NCI-H2196 treated with DMSO at 0.1 percent for 48 hours (cell line): ENCODE data around the gene PTPRN2.
"Not testable (repeated sequence)": the region's sequence is repeated elsewhere in the genome, so short reads cannot be mapped to it uniquely, and the experiment has no call there.

ENCODE experiments used
- DNase-seq: peaks from one replicate; lab custom pipeline; 2025; ENCODE audit not compliant: unreplicated experiment; lab: John Stamatoyannopoulos, UW

PTPRN2 gene

DNA sequence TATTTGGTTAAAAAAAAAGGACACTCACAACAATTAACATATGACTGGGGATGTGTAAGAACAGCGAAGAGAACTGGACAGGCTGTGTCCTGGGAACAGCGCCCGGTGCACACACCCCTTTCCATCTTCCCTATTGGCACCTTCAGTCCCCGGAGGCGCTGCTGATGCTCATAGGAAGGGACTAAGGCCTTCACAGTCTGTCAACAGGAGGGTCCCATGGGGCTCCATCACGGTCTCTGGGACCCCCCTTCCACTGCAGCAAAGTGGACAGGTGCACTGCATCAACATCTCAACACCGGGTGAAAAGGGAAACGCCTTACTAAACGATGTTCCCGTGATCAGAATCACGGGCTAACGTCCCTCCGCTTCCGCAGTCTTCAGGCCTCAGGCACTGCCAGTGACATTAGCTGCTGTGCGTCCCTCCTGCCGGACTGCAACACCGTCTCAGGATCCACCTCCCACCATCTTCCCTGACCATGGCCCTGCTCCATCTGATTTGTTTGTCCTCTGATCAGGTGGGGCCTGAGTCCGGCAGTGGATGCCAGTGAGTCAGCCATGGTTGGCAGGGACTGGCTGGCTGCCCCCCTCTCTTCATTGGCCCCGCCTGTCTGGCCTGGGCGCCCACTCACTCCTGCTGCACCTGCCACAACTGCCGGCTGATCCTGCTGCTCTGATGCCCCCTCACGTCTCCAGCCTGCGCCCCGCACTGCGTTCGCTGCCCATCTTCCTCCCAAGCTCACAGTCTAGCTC is 636.1 kb downstream of the PTPRN2 start:
- no peak for DNase-seq

DNA sequence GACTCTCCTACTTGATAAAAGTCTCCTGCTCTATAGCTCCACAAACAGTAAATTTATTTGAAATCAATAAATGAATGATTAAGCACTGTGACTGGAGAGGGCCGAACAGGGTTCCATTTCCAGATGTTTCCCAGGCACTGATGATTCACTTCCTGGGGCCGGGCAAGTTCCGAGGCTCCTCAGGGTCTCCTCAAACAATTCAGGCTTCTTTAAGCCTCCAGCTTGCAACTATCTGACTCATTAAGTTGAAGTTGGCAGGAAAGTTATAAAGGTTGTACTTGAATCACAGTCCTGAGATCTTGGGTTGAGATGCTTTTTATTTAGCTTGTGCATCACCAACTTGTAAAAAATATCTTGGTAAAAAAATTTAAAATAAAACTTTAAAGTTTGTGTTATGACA is 637.9 kb downstream of the PTPRN2 start:
- no peak for DNase-seq

DNA sequence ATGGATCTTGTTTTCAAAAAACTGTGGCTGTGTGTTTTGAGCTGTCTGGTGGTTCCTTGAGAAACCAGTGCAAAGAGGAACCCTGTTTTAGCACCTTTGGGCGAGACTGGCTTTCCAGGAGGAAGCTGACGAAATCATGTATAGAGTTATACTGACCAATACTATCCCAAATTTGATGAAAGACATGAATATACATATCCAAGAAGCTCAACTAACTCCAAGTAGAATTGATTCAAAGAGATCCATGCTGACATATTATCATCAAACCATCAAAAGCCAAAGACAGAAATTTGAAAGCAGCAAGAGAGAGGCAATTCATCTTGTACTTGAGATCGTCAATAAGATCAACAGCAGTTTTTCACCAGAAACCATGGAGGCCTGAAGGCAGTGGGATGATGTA is 640.1 kb downstream of the PTPRN2 start:
- DNase-seq: no peak

DNA sequence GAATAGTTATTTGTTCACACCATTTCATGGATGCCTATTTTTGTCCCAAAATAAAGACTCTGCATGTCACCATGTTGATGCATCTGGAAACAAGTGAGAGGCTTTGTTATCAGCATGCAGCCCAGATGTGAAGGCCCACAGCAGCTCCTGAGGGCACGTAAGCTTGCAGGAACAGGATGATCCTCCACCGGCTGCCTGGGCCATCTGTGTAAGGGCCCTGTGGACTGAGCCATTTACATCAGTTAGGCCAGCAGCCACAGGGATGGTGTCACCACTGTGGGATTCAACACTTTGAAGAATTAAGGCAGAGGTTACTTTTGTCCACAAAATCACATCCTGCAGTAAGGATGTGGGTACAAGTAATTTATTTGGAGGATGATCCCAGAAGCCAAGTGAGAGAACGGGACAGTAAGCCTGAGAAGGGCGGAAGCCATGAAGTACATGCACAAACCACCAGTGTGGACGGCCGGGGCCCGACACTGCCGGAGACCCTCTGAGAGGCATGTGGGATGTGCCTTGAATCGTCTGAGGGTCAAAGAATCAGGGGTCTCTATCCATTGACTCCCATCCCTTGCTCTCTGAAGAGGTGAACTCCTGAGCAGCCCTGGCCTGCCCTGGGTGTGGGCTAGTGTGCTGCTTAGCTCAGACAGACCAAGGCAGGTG is 641.1 kb downstream of the PTPRN2 start:
- no peak for DNase-seq

DNA sequence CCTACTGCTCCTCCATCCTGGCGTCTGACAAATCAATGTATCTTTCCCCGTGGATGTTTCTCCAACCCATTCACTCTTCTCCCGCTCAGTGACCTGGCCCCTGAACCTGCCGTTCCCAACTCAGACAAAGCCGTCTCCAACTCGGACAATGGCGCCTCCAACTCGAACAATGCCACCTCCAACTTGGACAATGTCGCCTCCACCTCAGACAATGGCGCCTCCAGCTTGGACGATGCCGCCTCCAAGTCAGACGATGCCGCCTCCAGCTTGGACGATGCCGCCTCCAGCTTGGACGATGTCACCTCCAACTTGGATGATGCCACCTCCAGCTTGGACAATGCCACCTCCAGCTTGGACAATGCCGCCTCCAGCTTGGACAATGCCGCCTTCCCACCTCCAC is 642.2 kb downstream of the PTPRN2 start:
- no peak for DNase-seq

DNA sequence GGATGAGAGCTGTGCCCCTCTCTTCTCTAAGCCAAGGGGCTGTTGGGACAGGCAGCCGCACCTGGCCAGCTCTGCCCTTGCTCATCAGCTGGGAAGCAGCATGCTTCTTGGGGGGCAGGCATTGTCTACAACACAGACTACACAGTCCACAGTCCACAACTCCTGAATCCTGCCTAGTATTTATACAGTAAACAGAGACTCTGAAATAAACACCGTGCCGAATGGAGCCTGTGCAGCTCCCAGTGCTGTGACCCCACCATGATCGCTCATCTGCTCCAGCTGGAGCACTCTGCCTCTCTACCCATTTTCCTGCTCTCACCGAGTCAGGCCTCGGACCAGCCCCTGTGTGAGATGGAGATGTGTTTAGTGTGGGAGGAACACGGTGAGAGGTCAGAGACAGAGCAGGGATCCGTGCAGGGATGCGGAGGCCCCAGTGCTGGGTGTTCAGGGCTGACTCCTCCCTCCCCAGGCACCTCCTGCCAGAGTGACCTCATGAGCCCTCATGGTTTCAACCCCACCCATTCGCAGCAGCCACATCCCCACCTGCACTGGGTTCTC is 642.8 kb downstream of the PTPRN2 start:
- DNase-seq: no peak

DNA sequence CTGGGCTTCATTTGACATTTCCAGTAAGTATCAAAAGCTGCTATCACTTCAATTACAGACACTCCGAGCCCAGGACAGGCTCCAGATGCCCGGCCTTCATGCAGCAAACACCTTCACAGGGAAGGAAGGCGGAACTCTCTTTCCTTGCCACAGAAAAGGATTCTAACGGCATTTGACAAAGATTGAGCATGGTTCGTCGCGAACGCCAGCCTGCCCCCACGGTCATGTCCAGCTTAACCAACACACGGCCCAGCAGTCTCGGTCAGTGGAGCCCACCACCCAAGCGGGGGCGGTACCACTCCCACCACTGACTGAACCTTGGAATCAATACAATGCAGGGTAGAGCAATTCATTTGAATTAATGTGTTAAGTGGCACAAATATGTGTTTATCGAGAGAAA is 643.6 kb downstream of the PTPRN2 start:
- no peak for DNase-seq

DNA sequence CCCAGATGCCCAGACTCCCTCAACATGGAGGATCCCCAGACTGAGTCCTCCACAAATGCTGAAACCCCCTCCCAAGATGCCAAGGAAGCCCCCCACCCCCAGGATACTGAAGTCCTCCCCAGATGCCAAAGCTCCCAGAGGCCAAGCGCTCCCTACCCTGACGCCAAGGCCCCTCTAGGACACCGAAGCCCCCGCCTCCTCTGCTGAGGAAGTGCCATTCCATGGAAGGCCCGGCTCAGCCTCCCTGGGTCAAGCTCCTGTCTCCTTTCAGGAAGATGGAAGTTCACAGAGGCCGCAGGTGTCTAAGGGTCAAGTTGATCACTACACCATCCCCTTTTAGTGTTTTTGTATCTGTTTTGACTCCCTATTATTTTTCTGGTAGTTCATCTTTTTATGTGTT is 644.1 kb downstream of the PTPRN2 start:
- DNase-seq: no peak

DNA sequence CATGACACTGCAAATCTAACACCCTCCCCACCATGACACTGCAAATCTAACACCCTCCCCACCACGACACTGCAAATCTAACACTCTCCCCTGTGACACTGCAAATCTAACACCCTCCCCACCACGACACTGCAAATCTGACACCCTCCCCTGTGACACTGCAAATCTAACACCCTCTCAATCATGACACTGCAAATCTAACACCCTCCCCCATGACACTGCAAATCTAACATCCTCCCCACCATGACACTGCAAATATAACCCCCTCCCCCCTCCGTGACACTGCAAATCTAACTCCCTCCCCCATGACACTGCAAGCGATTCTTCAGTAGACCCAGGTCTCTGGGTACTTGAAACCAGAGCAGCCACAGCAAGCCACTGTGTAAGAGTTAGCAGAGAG is 646.4 kb downstream of the PTPRN2 start:
- no peak for DNase-seq

DNA sequence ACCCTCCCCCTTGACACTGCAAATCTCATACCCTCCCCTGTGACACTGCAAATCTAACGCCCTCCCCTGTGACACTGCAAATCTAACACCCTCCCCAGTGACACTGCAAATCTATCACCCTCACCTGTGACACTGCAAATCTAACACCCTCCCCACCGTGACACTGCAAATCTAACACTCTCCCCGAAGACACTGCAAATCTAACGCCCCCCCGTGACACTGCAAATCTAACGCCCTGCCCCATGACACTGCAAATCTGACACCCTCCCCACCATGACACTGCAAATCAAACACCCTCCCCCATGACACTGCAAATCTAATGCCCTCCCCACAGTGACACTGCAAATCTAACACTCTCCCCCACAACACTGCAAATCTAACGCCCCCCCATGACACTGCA is 647.1 kb downstream of the PTPRN2 start:
- DNase-seq: no peak

DNA sequence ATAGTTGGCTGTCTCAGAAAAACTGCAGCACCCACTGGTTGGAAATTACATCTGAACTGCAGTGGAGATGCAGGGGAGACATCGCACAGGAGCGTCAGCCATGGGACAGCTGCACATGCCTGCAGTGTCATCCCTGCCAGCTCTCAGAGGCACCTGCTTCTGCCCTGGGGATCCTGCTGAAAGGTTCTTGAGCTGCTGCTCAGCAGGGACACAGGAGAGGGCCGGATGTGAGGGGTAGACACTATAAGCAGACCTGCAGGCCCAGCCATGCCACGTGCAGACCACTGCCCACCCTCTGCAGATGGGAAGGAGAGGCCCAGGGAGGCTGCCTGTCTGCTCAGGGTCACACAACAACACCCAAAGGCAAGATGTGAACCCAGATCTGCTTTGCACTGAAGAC is 649.4 kb downstream of the PTPRN2 start:
- DNase-seq: no peak

DNA sequence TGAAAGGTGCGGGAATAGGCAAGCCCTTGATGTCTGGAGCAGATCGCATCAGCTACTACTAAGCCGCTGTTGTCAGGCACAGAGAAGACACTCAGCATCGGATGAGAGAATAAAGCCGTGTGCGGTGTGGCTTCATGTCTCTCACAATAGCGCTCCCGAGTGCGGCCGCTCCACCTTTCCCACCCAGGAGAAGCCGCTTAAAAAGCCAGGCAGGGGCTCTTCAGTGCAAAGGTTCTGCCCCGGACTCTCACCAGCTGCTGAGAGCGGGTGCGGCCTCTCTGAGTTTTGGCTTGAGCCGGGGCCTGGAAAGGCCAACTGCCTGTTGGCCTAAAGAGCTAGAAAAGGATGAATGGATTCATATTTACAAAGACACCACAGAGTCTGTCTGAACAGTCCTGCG is 650.2 kb downstream of the PTPRN2 start:
- DNase-seq: no peak

DNA sequence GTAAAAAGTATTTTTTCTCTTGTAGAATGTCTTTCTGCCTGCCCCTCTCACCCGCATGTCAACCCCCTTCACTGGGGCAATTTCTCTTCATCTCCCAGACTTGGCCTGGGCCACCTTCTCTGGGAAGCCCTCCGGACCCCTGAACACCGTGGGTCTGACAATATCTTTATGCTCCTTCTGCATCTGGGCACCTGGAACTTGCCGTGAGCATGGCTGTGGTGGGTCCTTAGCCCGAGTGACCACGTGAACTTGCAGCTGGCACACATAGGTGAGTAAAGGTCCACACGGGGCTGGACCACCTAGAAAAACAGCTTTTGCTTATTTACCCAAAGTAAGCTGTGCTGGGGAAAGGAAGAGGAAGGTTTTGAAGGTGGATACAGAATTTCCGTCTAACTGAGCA is 650.6 kb downstream of the PTPRN2 start:
- DNase-seq: no peak

DNA sequence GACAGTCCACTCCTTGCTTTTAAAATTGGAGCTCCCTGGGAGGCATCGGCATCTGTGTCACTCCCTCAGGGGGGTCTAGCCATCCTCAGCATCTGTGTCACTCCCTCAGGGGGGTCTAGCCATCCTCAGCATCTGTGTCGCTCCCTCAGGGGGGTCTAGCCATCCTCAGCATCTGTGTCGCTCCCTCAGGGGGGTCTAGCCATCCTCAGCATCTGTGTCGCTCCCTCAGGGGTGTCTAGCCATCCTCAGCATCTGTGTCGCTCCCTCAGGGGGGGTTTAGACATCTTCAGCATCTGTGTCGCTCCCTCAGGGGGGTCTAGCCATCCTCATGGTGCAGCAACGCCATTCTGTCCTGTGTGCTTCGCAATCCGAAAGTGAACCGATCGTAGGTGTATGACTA is 651.9 kb downstream of the PTPRN2 start:
- DNase-seq: not testable (repeated sequence)

DNA sequence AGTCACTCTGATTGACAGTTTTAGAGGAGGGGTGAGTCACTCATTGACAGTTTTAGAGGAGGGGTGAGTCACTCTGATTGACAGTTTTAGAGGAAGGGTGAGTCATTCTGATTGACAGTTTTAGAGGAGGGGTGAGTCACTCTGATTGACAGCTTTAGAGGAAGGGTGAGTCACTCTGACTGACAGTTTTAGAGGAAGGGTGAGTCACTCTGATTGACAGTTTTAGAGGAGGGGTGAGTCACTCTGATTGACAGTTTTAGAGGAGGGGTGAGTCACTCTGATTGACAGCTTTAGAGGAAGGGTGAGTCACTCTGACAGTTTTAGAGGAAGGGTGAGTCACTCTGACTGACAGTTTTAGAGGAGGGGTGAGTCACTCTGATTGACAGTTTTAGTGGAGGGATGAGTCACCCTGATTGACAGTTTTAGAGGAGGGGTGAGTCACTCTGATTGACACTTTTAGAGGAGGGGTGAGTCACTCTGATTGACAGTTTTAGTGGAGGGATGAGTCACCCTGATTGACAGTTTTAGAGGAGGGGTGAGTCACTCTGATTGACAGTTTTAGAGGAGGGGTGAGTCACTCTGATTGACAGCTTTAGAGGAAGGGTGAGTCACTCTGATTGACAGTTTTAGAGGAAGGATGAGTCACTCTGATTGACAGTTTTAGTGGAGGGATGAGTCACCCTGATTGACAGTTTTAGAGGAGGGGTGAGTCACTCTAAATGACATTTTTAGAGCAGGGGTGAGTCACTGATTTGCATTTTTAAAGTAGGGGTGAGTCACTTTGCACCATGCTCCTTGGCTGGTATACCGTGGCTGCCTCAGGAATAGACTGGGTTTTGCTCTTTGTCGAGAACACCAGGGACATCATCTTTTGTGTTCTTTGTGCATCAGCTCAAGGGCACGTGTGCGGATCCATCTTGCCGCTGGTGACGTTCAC is 654.1 kb downstream of the PTPRN2 start:
- DNase-seq: not testable (repeated sequence)

DNA sequence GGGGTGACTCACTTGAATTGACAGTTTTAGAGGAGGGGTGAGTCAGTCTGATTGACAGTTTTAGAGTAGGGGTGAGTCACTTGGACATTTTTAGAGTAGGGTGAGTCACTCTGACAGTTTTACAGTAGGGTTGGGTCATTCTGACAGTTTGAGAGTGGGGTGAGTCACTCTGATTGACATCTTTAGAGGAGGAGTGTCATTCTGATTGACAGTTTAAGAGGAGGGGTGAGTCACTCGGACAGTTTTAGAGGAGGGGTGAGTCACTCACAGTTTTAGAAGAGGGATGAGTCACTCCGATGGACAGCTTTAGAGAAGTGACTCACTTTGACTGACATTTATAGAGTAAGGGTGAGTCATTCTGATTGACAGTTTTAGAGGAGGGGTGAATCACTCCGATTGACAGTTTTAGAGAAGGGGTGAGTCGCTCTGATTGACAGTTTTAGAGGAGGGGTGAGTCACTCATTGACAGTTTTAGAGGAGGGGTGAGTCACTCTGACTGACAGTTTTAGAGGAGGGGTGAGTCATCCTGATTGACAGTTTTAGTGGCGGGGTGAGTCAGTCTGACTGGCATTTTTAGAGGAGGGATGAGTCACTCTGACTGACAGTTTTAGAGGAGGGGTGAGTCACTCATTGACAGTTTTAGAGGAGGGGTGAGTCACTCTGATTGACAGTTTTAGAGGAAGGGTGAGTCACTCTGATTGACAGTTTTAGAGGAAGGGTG is 655.0 kb downstream of the PTPRN2 start:
- no peak for DNase-seq

DNA sequence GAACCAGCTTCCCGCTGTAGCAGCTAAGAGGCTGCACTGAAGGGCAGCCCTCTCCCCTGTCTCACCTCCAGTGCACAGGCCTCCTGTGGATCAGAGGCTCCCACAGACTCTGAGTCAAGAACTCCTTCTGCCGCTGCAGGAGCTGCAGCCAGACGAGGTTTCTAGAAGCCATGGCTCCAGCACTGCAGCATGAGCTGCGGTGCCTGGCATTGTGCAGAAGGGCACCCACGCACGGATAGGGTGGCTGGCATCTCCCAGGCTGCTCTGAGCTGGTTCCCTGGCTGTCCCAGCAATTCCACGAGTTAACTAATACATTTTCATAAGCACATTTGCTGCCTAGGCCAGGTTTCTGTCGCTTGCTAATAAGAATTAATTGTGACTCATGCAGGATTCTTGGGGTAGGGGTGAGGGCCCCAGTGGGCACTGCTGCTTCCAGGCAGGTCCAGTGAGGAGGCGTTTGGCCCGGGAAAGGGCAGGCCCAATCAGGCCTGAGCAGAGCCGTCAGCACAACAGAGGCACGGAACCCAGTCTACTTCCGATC is 656.6 kb downstream of the PTPRN2 start:
- no peak for DNase-seq

DNA sequence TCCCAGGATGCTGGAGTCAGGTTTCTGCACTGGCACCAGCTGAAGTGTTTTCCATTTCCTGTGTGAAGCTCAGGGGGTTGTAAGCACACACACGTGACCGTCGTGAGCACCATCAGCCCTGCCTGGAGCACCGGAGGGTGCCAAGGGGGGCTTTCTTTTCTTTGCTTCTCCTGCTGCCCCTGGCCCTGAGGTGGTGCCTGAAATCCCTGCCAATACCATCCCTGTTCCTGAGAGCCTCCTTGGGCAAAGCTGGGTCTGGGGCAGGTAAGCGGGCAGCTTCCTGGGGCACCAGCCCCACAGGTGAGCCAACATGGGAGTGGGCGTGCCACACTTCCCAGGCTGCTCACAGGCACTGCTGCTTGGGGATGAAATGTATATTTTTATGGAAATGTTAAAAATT is 657.2 kb downstream of the PTPRN2 start:
- no peak for DNase-seq

DNA sequence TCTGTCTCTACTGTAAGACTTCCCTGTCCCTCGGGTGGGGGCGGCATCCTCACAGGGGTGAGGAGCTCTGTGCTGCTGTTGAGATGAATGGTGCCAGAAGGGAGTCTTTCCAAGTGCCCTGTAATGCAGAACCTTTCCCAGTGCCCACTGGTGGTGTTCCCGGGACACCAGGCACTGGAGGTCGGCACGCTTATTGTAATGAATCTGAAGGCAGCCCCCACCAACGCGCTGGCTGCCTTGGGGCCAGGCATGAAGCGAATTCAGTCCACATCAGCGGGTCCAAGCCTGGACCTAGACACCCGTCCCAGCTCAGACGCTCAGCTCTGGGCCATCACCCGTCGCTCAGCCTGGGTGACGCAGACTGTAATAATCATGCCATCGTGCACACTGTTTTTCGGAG is 658.0 kb downstream of the PTPRN2 start:
- DNase-seq: no peak

DNA sequence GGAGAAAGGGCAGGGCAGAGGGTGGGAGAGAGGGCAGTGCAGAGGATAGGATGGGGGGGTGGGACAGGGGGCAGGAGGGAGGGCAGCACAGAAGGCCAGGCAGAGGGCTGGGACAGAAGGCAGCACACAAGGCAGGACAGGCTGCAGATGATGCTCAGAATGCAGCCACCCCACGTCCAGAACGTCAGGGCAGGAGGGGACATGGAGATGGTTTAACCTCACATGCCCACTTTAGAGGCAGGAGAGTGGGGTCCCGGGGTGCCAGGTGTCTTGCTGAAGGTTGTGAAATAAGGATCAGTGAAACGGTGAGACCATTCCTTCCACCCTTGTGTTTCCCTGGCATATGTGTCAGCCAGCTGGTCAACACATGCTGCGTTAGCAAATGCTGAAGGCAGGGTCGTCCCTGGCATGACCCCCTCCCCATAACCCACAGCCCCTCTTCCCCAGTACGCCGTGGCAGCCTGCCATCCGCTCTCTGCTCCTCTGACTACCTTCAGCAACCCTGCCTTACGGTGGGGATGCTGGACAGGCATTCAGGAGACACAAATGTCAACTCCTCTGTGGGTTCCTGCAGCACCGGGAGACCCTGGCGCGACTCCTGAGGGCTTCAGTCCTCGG is 658.7 kb downstream of the PTPRN2 start:
- no peak for DNase-seq
